ENCODE measurements around the gene LCT.

LCT gene

GRCh38 chr2:135768863-135769262, 68.1 kb downstream of the LCT start:
- no peak for TF ChIP-seq CTCF (IDR thresholded peaks at IDR 0.05; ENCODE audit: insufficient read depth, low read depth, low read length, missing control alignments)
- H3K4me3 ChIP-seq (ENCODE audit: low read depth, low read length): no peak overlapping the region
- DNase-seq (ENCODE audit: low read depth): no peak

GRCh38 chr2:135762530-135762929, 74.5 kb downstream of the LCT start:
- DNase-seq (ENCODE audit: low read depth): no peak

GRCh38 chr2:135762022-135762421, 75.0 kb downstream of the LCT start:
- TF ChIP-seq CTCF (IDR thresholded peaks at IDR 0.05; ENCODE audit: insufficient read depth, low read depth, low read length, missing control alignments): no peak
- no peak overlapping the region for H3K4me3 ChIP-seq (ENCODE audit: low read depth, low read length)
- no peak for DNase-seq (ENCODE audit: low read depth)

More at GRCh38 chr2:135762530-135762929, 74.5 kb downstream of the LCT start:
- TF ChIP-seq CTCF (IDR thresholded peaks at IDR 0.05; ENCODE audit: insufficient read depth, low read depth, low read length, missing control alignments): no peak
- no peak overlapping the region for H3K4me3 ChIP-seq (ENCODE audit: low read depth, low read length)

- DNase-seq (ENCODE audit: low read depth): no peak
- no peak overlapping the region for H3K4me3 ChIP-seq (ENCODE audit: low read depth, low read length)
- TF ChIP-seq CTCF (IDR thresholded peaks at IDR 0.05; ENCODE audit: insufficient read depth, low read depth, low read length, missing control alignments): no peak
These were observed 80.3 kb downstream of the LCT start for GRCh38 chr2:135756692-135757091.

GRCh38 chr2:135755573-135755972, 81.4 kb downstream of the LCT start:
- no peak for DNase-seq (ENCODE audit: low read depth)
- TF ChIP-seq CTCF (IDR thresholded peaks at IDR 0.05; ENCODE audit: insufficient read depth, low read depth, low read length, missing control alignments): no peak
- no peak overlapping the region for H3K4me3 ChIP-seq (ENCODE audit: low read depth, low read length)

- no peak overlapping the region for H3K4me3 ChIP-seq (ENCODE audit: low read depth, low read length)
- no peak for DNase-seq (ENCODE audit: low read depth)
These were observed 91.4 kb downstream of the LCT start for GRCh38 chr2:135745545-135745944.

More at GRCh38 chr2:135745545-135745944, 91.4 kb downstream of the LCT start:
- no peak for TF ChIP-seq CTCF (IDR thresholded peaks at IDR 0.05; ENCODE audit: insufficient read depth, low read depth, low read length, missing control alignments)

Data from GM12865 (cell line).